GM18526 (cell line): ENCODE results near the gene CNST.

ENCODE experiments used
- POLR2A ChIP-seq: IDR thresholded peaks from 3 replicates; pipeline ENCODE4 v1.6.1; 2011; ENCODE audit not compliant: insufficient read length; ENCODE audit errors: extremely low read depth

Gene CNST

GRCh38 chr1:246566128-246566812, at the start of gene CNST, which contains the start of gene TFB2M:
CNST (plus strand) TSS chr1:246566456; CDS start chr1:246591563, 25,107 bp downstream.
TFB2M (minus strand) TSS chr1:246566261; CDS start chr1:246566138, 123 bp downstream.
- peak; percentile 82 for TF ChIP-seq POLR2A

GRCh38 chr1:246517391-246517790, 48.9 kb upstream of the CNST start:
- no peak for TF ChIP-seq POLR2A

DNA sequence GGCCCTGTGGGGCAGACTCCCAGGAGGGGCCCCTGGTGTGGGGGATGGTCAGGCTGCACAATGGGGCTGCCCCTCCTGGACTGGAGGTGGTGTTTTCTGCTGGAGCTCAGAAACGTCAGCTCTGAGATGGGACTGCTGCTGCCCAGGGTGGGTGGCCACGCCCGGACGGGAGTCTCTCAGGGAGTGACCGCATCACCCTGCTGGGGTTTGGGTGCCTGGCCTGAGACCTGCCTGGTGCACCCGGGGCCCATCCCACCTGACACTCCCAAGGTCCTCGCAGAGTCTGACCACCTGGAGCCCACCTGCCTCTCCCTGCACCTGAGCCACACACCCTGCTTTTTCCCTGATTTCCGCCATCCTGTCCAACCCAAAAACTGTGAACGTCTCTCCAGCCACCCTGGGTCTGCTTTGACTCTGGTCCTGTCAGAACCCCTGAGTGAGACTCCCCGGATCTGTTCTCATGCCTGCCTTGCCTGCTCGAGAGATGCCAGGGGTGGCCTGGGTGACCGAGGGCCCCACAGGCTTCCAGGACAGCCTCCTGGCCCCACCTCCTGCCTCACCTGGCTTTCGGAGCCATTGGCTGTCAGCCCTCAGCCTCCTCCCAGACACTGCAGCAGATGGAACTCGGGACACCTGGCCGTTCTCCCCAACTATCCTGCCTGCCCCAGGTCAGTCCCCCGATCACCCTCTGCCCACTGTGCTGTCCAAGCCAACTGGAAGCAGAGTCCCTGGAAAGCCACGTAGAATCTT, 47.6 kb upstream of the CNST start:
- TF ChIP-seq POLR2A = no peak

DNA sequence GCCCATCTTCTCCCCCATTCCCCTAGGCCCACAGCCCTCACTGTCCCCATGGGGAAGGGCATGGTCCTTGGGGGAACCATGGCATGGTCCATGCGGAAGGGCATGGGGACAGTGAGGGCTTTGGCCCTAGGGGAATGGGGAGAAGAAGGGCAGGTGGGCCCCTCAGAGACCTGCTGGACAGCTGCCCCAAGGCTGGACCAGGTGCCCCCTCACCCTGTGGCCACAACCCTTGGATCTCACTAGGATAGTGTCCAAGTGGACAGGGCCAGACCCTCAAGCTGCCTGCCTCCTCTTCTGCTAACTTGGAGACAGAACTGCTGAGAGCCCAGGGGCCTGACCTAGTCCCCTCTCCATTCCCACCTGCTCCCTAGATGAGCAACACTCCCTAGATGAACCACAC, 46.7 kb upstream of the CNST start:
- no peak for TF ChIP-seq POLR2A

DNA sequence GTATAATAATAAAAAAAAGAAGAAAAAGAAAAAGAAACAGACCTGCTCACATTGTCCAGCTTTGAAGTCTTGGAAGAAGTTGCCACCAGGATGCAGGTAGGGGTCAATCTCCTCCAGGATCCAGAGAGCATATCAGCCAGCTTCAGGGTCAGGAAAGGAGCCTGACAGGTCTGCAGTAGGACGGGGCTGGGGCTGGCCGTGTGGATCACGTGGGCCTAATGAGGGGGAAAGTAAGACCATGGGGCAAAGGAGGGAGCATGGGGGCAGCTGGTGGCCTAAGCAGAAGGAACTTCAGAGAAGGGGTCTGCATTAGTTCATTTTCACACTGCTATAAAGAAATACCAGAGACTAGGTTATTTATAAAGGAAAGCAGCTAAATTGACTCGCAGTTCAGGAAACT, 39.9 kb upstream of the CNST start:
- TF ChIP-seq POLR2A = no peak

- no peak for TF ChIP-seq POLR2A
Measured at GRCh38 chr1:246526915-246527314, 39.3 kb upstream of the CNST start.

DNA sequence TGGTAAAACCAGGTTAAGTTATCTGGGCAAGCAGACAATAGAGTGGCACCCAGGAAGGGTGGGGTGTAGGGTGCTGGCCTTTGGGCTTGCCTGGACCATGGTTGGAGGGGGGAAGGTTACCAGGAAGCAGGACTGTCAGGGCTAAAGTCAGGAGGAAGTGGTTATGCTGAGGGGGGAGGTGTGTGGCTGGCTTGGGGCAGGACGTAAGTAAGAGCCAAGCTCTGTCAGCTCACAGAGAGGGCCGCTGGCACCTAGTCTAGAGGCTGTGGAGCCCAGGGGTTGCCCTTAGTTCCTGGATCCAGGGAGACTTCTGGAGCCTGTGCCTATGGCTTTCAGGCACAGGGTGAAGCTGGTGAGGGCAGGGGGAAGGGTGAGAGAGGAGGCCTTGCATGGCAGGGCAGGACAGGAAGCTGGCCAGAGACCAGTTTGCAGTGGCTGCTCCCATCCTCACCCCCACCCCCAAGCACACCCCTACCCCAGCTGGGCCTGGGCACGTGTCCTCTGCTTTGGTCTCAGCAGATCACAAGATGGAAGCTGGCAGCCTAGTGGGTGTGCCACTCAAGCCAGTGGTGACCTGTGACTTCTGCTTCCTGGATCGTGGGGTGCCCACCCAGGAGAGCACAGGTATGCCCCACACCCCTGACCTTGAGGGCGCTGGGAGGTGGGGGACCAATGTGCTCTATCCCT, 38.7 kb upstream of the CNST start:
- no peak for TF ChIP-seq POLR2A

DNA sequence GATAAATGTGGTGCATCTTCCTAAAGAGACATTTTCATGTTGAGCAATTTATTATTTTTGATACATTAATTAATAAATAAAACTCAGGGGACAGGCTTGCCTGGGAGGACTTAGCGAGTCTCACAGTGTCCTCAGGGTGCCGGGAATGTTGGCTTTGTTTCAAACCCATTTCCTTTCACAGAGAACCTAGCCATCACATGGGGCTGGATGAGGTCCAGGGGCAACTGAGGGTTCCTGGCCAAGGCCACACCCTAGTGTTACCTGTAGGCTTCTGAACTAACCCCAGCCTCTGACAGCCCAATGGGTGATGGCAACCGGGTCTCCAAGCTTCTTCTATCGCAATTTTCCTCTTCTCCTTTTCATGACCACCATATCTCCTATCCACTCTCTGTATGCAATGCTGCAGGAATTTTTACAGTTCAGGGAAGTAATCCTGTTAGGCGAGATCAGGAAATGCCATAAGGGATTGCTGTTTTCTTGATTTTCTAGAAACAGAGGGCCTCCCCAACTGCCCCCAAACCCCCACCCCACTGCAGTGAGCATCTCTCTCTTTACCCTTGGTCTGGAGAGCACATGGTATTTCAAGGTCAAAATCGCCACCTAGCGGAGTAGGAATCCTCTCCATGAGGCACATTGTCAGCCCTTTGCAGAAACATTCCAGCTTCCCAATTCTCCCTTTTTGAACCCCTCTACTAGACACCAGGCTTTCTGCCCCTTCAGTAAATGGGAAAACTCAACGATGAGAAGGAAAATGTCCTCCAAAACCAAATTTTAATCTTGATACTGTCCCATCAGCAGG, 37.1 kb upstream of the CNST start:
- TF ChIP-seq POLR2A = no peak

DNA sequence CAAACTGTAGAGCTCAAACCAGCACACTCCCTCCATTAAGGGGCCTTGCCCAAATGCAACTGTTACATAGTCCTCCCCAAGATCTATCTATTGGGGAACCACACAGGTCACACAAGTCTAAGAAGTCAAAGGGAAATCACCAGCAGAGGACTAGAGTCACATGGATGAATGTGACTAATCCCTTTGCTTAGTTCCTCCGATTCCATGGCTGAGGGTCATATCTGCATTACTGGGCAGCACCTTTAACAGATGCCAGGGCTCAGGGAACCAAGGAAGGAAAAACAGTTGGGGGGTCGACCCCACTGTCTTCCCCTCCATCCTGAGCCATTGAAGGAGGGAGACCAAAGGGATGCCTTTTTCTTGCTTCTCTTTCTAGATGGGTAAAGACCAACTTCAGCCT, 35.8 kb upstream of the CNST start:
- TF ChIP-seq POLR2A = no peak

DNA sequence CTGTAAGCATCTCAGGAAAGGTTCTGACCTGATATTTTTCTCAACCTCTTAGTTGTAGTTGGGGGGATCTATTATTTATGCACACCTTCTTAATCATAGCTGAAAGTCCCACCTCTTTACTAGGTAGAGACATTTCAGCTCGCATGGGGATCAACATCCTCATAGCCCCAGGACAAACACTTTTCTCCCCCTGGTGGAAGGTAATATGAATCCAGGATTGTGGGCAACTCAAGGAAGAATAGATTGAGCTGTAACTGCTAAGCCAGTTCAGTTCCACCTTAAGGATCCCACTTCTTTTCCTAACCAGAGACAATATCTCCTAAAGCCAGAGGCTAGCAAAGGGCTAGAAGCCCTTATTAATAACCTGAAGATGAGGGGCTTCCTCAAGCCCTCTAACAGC, 33.7 kb upstream of the CNST start:
- TF ChIP-seq POLR2A = no peak

DNA sequence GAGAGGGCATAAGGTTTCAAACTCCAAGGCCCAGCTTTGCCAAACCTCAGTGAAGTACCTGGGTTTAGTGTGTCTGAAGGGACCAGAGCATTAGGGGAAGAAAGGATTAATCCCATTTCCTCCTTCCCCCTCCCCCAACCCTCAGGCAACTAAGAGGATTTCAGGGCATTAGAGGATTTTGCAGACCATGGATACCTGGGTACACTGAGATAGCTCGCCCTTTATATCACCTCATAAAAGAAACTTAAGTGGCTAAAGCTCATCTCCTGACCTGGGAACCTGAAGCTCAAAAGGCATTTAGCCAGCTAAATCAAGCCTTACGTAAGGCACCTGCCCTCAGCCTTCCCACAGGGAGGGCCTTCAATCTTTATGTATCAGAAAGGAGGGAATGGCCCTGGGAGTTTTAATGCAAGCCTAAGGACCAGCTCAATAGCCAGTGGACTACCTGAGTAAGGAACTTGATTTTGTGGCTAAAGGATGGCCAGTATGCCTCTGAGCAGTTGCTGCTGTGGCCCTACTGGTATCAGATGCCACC, 32.8 kb upstream of the CNST start:
- TF ChIP-seq POLR2A = no peak

DNA sequence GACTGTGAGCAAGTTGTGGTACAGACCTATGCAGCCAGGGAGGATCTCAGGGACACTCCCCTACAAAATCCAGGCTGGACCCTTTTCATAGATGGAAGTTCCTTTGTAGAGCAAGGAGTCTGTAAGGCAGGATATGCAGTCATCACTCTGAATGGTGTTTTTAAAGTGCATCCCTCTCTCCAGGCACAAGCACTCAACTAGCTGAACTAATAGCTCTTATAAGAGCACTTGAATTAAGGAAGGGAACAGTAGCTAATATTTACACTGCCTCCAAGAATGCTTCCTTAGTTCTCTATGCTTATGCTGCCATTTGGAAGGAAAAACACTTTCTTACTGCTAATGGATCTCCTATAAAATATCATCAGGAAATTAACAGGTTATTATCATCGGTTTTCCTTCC, 32.1 kb upstream of the CNST start:
- TF ChIP-seq POLR2A = no peak

- TF ChIP-seq POLR2A = no peak
Measured at GRCh38 chr1:246537441-246537840, 28.8 kb upstream of the CNST start.

DNA sequence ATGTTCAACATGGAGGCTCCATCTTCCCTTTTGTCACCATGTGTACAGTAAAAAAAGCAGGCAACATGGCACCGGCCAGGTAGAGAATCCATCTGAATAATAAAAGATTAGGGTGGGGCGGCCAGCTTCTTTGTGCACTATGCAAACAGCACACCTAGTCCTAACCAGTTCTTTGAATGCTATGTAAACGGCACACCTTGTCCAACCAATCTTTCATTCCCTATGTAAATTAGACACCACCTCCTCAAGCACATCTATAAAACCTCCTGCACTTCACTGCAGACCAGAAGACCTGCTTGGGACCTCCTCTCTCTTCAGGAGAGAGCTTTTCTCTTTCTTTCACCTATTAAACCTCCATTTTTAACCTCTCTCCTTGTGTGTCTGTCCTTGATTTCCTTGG, 28.4 kb upstream of the CNST start:
- TF ChIP-seq POLR2A = no peak
